HCT116 (cell line): ENCODE results near the gene ACACB. TPM values are rescaled to one million over a fixed set of nuclear protein-coding genes. Genes with fewer than 3 reads are reported as not detected.

ENCODE experiments used
- ATAC-seq: fragments of 200-7000 bp; cut with Tn5 transposase; 2 replicates; pipeline ENCODE4 v1.9.1; 2020; ENCODE audit warnings: mild to moderate bottlenecking, moderate library complexity
- BruUV-seq: library from RNA; stranded (reverse); fragments of 400-500 nt; replicated peaks from 2 replicates; lab custom pipeline; 2021; lab: Mats Ljungman, UMichigan
- CTCF ChIA-PET: fragments of 300-600 bp; sonication (Branson Sonifier 250); formaldehyde crosslinking; loops from one replicate; lab custom pipeline; 2021; ENCODE audit warnings: antibody characterized with exemption; lab: Charles Lee
- POLR2A ChIA-PET: fragments of 300-600, 350-600 bp; sonication (Branson Sonifier 250); formaldehyde crosslinking; loops from one replicate; lab custom pipeline; 2021; ENCODE audit warnings: antibody characterized with exemption; lab: Charles Lee
- RAD21 ChIA-PET, 2 experiments: fragments of 300-600 bp; sonication (Branson Sonifier 250); formaldehyde crosslinking; loops; one replicate each; lab custom pipeline; 2023; ENCODE audit warnings: low total read pairs in 2 of 2; ENCODE audit not compliant: uncharacterized antibody in 2 of 2, unreplicated experiment in 2 of 2, low non-redundant PET in 1 of 2; lab: Charles Lee
- DNase-seq: peaks from one replicate; pipeline ENCODE4 v3.0.0-alpha.2; 2010; ENCODE audit warnings: low read depth, low spot score
- H2AFZ ChIP-seq: fragments of 200-600 bp; shearing (Covaris generic), sonication (generic); 2 replicates; pipeline ENCODE4 v1.6.1; 2017; ENCODE audit warnings: low read depth, mixed run types, mixed read lengths, antibody characterized with exemption, low read length; ENCODE audit not compliant: poor library complexity, severe bottlenecking
- H3K27ac ChIP-seq: 2 replicates; pipeline ENCODE4 v1.5.1; 2012; ENCODE audit warnings: low read depth, low read length
- H3K27me3 ChIP-seq: fragments of 200-600 bp; sonication (generic); 2 replicates; pipeline ENCODE4 v1.6.1; 2016; ENCODE audit warnings: mixed run types, low read length, mixed read lengths; ENCODE audit not compliant: insufficient read depth
- H3K36me3 ChIP-seq, 2 experiments: fragments of 200-500 bp in 1 of 2; fragments of 200-600 bp in 1 of 2; sonication (Bioruptor generic) in 1 of 2; sonication (generic) in 1 of 2; 2 replicates each; pipeline versions ENCODE4 v1.5.1 to v1.6.1; 2014 to 2016; ENCODE audit warnings: low read length in 2 of 2, inconsistent platforms in 1 of 2, mixed read lengths in 1 of 2, mixed run types in 1 of 2; ENCODE audit not compliant: insufficient read depth in 2 of 2, control insufficient read depth in 1 of 2
- H3K4me1 ChIP-seq, 2 experiments: fragments of 200-600 bp in 1 of 2; sonication (generic) in 1 of 2; 2 replicates each; pipeline versions ENCODE4 v1.5.1 to v1.6.1; 2012 to 2017; ENCODE audit warnings: low read length in 2 of 2, inconsistent platforms in 1 of 2, mild to moderate bottlenecking in 1 of 2, mixed read lengths in 1 of 2, mixed run types in 1 of 2, moderate library complexity in 1 of 2; ENCODE audit not compliant: insufficient read depth in 2 of 2, control insufficient read depth in 1 of 2
- H3K4me2 ChIP-seq: fragments of 200-600 bp; sonication (generic); 2 replicates; pipeline ENCODE4 v1.6.1; 2017; ENCODE audit warnings: mixed run types, low read length, mixed read lengths
- H3K4me3 ChIP-seq, 2 experiments: fragments of 200-600 bp in 1 of 2; sonication (generic) in 1 of 2; replicated peaks in 1 of 2; 2 replicates each; pipeline ENCODE4 v1.5.1; 2011 to 2016; ENCODE audit warnings: low read length in 2 of 2, control low read depth in 1 of 2, low read depth in 1 of 2, mild to moderate bottlenecking in 1 of 2, mixed read lengths in 1 of 2, mixed run types in 1 of 2
- H3K79me2 ChIP-seq: fragments of 200-600 bp; sonication (generic); 2 replicates; pipeline ENCODE4 v1.6.1; 2017; ENCODE audit warnings: mild to moderate bottlenecking, mixed run types, low read length, moderate library complexity, mixed read lengths; ENCODE audit not compliant: insufficient read depth
- H3K9ac ChIP-seq: fragments of 200-600 bp; sonication (generic); 2 replicates; pipeline ENCODE4 v1.6.1; 2016; ENCODE audit warnings: low read length, mixed read lengths
- H3K9me2 ChIP-seq: fragments of 200-600 bp; sonication (generic), shearing (Covaris generic); 2 replicates; pipeline ENCODE4 v1.6.1; 2017; ENCODE audit warnings: mixed run types, mild to moderate bottlenecking, moderate library complexity; ENCODE audit not compliant: insufficient read depth
- H3K9me3 ChIP-seq, 2 experiments: fragments of 200-500 bp in 1 of 2; fragments of 200-600 bp in 1 of 2; sonication (Bioruptor generic) in 1 of 2; sonication (generic) in 1 of 2; 2 replicates each; pipeline ENCODE4 v1.6.1; 2014 to 2017; ENCODE audit warnings: low read length in 2 of 2, mixed read lengths in 2 of 2, inconsistent platforms in 1 of 2, low read depth in 1 of 2, mild to moderate bottlenecking in 1 of 2, mixed run types in 1 of 2, moderate library complexity in 1 of 2; ENCODE audit not compliant: control insufficient read depth in 1 of 2, insufficient read depth in 1 of 2
- H4K20me1 ChIP-seq: fragments of 200-600 bp; sonication (generic), shearing (Covaris generic); 2 replicates; pipeline ENCODE4 v1.6.1; 2017; ENCODE audit warnings: mixed run types, mild to moderate bottlenecking, moderate library complexity; ENCODE audit not compliant: insufficient read depth
- ATF3 ChIP-seq: IDR thresholded peaks from 2 replicates; pipeline ENCODE4 v1.6.1; 2012
- CBX3 ChIP-seq: IDR thresholded peaks from 2 replicates; pipeline ENCODE4 v1.6.1; 2012; ENCODE audit warnings: low read depth
- CEBPB ChIP-seq: IDR thresholded peaks from 2 replicates; pipeline ENCODE4 v1.6.1; 2012; ENCODE audit warnings: low read depth
- CTCF ChIP-seq, 3 experiments: fragments of 200-600 bp in 1 of 3; sonication (generic) in 1 of 3; IDR thresholded peaks in 2 of 3; conservative IDR thresholded peaks in 1 of 3; 2 replicates each; pipeline ENCODE4 v1.5.1; 2012 to 2017; ENCODE audit warnings: low read depth in 2 of 3, low read length in 2 of 3, antibody characterized with exemption in 1 of 3, borderline replicate concordance in 1 of 3, control low read depth in 1 of 3, mild to moderate bottlenecking in 1 of 3, mixed read lengths in 1 of 3, mixed run types in 1 of 3, moderate library complexity in 1 of 3; ENCODE audit not compliant: insufficient read depth in 1 of 3
- ELF1 ChIP-seq: IDR thresholded peaks from 2 replicates; pipeline ENCODE4 v1.6.1; 2012; ENCODE audit warnings: low read depth, borderline replicate concordance
- FOSL1 ChIP-seq: IDR thresholded peaks from 2 replicates; pipeline ENCODE4 v1.6.1; 2012; ENCODE audit warnings: low read depth
- ZBTB33 ChIP-seq: IDR thresholded peaks from 2 replicates; pipeline ENCODE4 v1.6.1; 2011; ENCODE audit warnings: mild to moderate bottlenecking, low read length, moderate library complexity; ENCODE audit not compliant: insufficient replicate concordance; ENCODE audit errors: extremely low read depth
- intact Hi-C: fragments of 100-400 bp; cut with micrococcal nuclease; formaldehyde crosslinking; loops from 2 replicates; pipeline ENCODE4 v1.10.0; 2022
- total RNA-seq: library from RNA; stranded (reverse); gene quantifications from one replicate; pipeline ENCODE4 v1.2.1, GENCODE V29; 2021; ENCODE audit not compliant: unreplicated experiment

ACACB gene
- total RNA-seq, 1 experiment from 2014 or later = 11.1 TPM

- H3K36me3 ChIP-seq = peaks cover 10 to 21% of the 10 kb centered on the region in 2 experiments; a peak in 3 of 4 replicates
- no peaks in the 10 kb centered on the region for H3K27me3 ChIP-seq
- CTCF ChIA-PET = interaction anchor here (0.5 to 1.0 kb wide), 4 partner anchors 17 to 527 kb away, joined by 3 read pairs; no protein-coding TSS in a partner anchor
- H3K9me3 ChIP-seq = no peaks in the 10 kb centered on the region
- RAD21 ChIA-PET = no interaction called here
- H3K27ac ChIP-seq = peak overlapping the region; percentile 40
- H3K9me2 ChIP-seq = no peaks in the 10 kb centered on the region
- no peak for DNase-seq
- peaks cover 30% of the 10 kb centered on the region for H3K79me2 ChIP-seq
- peaks cover 13 to 31% of the 10 kb centered on the region in 2 experiments; a peak in 3 of 4 replicates for H3K4me1 ChIP-seq
- intact Hi-C loops = loop anchor here (2.0 to 10.0 kb wide), 6 partner anchors 138 to 530 kb away; partner anchors contain the start of gene ISCU
- H3K4me3 ChIP-seq = peak overlapping the region; percentile 57 to 66
- no peak for TF ChIP-seq CBX3
- no peak for TF ChIP-seq ATF3
- TF ChIP-seq CTCF (IDR thresholded peaks at IDR 0.05 in 2 of 3, conservative IDR thresholded peaks at IDR 0.05 in 1 of 3; ENCODE audit: borderline replicate concordance in 1 of 3, insufficient read depth in 1 of 3, low read depth in 2 of 3, low read length in 2 of 3) = no peak
- no peak for TF ChIP-seq CEBPB
- TF ChIP-seq ELF1 = no peak
- TF ChIP-seq ZBTB33 = no peak
- TF ChIP-seq FOSL1 = no peak
- H4K20me1 ChIP-seq = no peaks in the 10 kb centered on the region
- POLR2A ChIA-PET = interaction anchor here (0.7 kb wide), 1 partner anchor 293 kb away, joined by 3 read pairs; no protein-coding TSS in a partner anchor
- H3K4me2 ChIP-seq = peak overlapping the region; percentile 91
- ATAC-seq = no peak
- H3K9ac ChIP-seq = peak overlapping the region; percentile 83
- H2AFZ ChIP-seq = no peak overlapping the region
- no TSS peak for BruUV-seq
Observed at GRCh38 chr12:109092497-109093021, 23.8 kb upstream of the ACACB start.
